Ureter (tissue), 1 donor: Measurements from ENCODE around the gene SPART. TPM values are rescaled to one million over a fixed set of nuclear protein-coding genes. Genes with fewer than 3 reads are reported as not detected.
"Not testable (repeated sequence)": the region's sequence is repeated elsewhere in the genome, so short reads cannot be mapped to it uniquely, and the experiment has no call there.

Source experiments
- DNase-seq: peaks from one replicate; pipeline ENCODE4 v3.0.0-alpha.2; 2020; ENCODE audit warnings: low spot score
- total RNA-seq: library from RNA; stranded (reverse); gene quantifications from one replicate; pipeline ENCODE4 v1.2.4, GENCODE V29; 2023
- donor health status: DM: yes; HTN: yes; CAD: no.

Gene SPART
- total RNA-seq, 1 donor from 2014 or later: 89.2 TPM

DNA sequence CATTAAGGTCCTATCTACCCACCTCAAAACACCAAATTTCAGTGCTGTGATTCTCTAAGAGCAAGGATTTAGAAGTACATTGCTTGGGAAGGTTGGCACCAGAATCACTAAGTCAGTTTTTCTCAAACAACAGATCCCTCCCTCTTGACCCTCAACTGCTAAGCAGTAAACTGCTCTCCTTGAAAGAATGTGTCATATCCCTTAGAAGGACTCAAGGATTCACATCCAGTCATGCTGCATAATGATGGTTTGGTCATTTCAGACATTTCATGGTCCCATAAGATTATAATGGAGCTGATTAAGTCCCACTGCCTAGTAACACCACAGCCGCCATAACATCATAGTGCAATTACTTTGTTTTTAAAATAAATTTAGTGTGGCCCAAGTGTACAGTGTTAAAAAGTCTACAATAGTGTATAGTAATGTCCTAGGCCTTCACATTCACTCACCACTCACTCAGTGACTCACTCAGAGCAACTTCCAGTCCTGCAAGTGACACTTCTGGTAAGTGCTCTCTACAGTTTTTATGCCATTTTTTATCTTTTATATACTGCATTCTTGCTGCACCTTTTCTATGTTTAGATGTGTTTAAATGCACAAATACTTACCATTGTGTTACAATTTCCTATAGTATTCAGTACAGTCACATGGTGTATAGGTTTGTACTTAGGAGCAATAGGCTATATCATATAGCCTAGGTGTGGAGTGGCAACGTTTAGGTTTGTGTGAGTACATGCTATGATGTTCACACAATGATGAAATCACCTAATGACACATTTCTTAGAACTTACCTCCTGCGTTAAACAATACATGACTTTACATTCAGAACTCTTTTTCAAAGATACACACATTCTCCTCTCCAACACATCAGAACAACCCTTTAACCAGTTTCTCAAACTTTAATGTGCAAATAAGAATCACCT lies 32.9 kb downstream of the SPART start:
- no peak for DNase-seq

DNA sequence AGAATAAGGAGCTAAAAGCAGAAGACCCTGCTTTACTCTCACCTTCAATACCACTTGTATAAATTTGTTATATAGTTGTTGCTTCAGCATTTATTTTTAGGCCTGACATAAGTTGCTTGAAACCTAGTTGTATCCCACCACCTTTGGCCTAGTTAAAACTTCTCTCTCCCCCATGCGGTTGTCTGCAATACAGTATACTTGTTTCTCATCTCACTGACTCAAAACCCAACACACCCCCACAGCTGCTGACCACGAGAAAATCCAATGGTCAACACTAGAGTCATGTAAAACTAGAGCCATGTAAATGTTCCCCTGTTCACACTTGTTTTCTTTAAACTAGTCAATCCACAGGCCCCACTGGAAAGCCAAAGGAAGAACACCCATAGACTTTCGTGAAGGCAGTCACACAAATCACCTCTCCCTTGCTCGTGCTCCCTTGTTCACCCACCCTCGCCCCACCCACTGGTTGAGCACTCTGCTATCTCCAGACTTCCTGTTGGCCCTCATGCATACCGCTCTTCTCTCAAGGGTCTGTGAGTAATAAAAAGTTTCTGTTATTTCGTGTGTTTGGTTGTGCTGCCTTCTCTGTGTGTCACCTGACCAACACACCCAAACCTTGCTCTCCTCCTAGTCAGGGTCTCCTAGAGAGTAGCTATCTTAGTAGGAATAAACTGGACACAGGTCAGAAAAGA lies 35.6 kb downstream of the SPART start:
- DNase-seq: no peak

DNA sequence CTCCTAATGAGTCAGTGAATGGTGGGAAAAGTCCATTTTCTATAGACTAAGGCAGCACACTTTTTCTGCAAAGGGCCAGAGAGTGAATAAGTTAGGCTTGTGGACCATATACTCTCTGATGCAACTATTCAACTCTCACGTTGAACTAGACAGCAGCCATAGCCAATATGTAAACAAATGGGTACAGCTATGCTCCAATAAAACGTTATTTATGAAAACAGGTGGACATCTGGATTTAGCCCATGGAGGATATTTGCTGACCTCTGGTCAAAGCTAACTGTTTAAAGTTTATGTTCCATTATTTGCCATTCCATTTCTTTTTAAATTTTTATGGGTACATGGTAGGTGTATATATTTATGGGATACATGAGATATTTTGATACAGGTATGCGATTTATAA lies 43.9 kb downstream of the SPART start:
- DNase-seq: no peak

DNA sequence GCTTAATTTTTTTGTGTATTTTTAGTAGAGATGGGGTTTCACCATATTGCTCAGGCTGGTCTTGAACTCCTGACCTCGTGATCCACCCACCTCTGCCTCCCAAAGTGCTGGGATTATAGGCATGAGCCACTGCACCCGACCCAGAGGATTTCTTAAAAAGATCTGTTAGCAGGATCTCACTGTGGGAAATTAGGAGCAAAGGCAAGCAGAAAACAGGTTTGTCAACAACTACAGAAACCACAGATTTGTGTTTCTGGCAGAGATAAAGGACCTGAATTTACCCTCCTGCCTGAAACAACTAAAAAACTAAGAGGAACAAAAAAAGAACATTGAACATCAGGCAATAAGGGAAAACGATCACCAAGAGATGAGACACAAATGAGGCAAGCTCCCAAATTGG lies 46.7 kb downstream of the SPART start:
- not testable (repeated sequence) for DNase-seq

DNA sequence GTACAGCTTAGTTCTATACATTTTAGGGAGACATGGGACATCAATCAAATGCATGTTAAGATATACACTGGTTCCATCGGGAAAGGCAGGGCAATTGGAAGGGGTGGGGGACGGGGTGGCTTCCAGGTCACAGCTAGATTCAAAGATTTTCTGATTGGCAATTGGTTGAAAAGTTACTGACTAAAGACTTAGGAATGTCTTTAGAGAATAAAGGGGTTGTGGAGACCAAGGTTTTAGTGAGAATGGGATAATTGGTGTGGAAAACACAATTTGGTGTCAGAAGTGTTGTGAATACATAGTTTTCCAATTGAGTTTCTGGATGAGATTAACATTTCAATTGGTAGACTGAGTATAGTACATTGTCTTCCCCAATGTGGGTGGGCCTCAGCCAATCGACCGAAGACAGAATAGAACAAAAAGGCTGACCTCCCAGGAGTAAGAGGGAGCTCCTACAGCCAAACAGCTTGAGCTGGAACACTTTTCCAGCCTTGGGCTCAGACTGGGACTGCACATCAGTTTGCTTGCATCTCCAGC lies 47.6 kb downstream of the SPART start:
- DNase-seq: no peak

DNA sequence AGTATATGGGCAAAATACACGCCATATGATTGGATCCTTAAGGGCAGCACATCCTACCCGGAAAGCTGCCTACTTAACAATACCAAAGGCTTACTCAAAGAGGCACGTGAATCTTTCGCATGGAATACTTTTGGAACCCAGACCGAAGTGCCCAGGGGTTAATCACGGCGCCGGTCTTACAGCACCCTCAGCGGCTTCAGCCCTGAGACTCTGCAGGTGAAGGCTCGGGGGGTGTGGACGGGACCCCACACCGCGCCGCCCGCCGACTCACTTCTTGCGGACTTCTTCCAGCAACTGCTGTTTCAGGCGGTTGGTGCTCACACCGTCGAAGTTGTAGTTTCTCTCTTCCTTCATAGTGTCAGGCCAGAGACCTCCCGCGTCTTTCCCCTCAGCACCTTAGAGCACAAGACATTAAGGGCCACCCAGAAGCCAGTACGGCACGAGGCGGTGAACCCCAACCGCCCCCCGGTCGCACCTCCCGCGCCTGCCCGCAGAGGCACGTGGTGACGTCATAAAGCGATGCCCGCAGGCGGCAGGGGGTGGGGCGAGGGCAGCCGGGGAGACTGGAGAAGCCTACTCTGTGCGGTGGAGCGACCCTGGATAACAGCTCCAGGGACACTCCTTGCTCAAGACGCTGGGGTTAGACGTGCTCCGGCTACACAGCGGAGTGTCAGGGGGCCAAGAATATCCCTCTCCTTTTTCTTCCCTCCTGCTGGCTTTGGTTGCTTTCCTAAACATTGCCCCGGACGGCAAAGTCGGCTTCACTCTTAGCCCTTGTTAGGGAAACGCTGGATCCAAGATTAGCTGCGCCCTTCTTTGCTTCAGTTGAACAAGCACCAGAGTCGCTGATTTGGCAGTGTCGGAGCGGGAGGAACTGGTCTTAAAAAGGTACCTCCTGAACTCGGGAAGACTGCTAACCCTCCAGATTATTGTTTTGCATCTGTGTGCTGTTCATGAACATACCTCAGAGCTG lies 48.5 kb downstream of the SPART start, which contains the start of gene CCDC169:
TSS of gene CCDC169 (minus strand) at position 449 of the 973 bp plus-strand sequence. CDS start at position 354, 95 bp downstream.
- DNase-seq: peak; percentile 77

DNA sequence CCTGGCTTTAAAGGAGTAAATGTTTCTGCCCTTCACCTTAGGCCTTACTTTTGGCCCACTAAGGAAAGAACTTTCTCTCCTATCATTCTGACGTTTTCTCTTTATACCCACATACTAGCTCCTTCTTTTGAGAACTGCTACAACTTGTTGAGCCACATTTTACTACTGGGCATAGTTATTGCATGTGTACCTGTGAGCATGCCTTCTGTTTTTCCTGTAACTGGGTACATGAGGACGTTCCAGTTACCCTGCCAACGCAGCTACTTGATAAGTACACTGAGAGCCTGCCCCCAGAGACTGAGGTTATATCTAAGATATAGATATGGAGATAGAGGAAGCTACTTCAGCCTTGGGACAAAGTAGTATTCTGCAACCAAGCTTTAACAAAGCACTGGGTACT lies 52.1 kb downstream of the SPART start:
- no peak for DNase-seq

DNA sequence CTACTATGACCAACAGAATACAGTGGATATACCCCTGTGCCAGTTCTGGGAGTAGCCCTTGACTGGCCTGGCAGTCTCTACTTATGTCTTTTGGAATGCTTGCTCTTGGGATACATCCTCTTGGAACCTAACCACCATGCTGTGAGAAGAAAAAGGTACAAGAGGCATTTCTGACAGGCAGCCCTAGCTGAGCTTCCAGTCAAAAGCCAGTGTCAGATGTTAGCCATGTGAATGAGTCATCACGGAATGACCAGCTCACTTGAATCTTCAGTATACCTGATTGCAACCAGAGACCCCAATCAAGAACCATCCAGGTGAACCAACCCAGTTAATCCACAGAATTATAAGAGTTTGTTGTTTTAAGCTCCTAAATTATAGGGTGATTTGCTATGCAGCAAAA lies 52.7 kb downstream of the SPART start:
- no peak for DNase-seq

DNA sequence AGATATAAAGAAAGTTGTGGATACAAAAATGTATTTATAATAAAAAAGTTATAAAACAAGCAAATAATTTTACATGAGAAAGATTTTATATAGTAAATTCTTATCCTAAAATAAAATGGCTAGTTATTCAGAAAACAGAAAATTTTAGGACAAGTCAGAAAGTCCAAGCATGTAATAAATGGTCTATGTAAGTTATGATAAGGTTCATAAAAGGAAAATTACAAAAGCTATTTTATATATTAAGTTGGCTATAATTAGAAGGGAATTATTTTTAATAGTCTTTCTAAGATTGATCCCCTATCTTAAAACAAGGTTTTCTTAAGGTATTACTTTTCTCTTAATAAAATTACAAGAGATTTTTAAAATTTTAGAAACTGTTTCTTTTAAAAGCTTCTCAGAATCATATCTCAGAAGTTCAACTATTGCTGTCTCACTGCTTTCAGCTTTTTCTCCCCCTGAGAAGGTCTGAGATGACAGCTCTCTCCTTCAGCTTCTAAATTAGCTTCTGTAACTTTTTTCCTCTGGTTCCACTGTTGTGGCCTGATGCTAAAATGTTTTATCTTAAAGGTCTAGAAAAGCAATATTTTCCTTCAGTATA lies 57.3 kb downstream of the SPART start:
- no peak for DNase-seq

DNA sequence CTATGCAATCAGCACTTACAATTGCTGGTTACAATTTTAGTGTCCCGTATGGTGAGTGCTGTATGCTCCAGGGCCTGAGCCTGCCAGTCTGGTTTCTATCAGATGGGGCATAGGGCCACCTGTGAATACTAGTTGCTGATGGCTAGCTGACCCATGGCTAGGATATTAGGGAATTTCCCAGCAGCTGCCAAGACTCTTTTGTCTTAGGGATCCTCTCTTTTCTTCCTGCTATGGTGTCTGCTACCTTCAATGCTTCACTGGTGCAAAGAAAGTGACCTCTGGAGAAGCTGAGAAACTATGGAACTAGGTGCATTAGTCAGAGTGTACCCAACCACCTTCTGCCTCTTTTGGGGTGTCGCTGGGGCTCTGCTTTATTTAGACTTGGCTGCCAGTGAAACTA lies 60.2 kb downstream of the SPART start:
- no peak for DNase-seq

DNA sequence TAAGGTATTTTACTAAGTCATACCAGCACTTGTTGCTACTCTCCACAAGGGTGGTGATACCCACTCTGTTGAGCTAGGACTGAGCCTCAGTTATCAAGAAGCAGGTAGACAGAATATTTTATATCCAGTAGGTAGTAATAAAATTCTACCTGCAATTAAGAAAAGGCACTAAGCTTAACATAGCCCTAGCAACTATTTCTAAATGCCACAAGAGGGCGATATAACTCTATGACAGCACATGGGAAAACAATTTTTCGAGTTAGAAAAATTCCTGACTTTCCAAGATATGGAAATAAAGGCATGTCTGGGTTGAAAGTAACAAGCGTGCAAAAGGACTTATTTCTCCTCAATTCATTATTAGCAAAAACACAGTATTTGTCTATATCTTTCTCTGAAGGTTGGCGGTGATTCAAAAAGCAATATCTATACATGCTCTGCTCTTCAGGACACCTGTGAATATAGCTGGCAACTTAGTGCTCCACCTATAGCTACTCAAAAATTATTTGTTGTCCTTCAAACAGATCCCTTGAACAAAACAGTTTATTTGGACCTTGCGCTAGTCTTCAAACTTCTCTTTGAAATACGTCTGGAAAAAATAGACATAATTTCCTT lies 63.3 kb downstream of the SPART start:
- DNase-seq: no peak

DNA sequence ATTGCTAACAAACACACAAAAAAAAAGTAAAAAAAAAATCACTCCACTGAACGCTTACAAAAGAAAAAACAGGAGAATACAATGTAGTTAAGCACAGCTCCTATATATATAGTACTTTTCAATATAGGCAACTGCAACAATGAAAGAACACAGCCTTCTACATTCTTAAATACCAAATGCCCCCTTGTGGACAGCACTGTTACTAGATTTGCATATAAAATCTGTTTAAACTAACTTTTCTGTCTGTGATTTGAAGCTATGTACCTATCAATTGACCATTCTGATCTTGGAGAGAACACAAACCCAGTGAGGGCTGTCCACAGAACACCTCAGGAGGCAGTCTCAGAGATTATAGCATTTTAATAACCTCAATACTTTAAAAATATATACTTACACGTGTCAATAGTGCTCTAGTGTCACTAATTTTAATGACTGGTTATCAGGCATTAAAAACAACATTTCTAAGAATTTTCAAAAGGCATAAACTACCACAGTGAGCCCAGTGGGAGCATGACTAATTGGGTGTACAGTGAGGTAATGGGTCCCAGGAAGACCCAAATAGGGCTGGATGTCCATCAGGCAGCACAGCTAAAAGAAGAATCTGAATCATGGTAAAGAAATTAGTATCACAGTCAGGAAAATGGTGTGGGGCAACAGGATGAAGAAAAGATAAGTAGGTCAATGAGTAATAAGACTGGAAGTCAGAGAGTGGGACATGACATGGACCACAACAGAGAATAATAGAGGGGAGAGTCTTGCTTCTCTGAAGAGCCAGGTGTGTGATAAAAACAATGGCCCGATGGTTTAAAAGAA lies 70.8 kb downstream of the SPART start:
- DNase-seq: no peak

DNA sequence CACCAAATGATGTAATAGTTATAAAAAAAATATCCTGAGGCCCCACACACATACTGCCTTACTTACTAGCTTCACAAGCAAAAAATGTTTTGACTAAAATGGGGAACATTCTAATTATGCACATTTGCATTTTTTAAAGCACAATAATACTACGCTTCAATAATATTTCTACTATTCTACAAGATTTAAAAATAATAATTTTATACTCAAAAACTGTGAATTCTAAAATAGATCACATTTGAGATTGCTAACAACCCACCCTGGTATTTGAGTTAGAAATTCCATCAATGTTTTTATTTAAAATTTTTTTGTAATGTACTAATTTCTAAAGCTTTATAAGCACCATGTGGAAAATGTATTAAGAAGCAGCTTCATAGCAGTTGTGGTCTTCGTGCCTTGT lies 72.8 kb downstream of the SPART start:
- DNase-seq: no peak

DNA sequence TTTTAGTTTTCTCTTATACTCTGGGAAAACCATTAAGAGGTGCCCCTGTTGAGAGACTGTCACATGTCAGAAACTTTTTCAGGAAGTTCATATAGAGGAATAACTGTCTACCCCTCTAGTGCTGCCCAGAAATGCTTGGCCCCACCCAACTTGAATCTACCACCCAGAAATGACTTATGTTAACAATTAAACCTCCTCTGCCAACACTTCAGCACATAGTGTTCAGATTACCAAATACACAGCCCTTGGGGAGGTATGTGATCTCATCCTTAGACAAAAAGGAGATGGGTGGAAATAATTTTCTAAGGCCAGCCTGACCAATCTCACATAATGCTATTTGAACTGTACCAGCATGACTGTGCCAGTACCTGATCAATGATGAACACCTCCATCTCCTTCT lies 84.2 kb downstream of the SPART start:
- DNase-seq: no peak

DNA sequence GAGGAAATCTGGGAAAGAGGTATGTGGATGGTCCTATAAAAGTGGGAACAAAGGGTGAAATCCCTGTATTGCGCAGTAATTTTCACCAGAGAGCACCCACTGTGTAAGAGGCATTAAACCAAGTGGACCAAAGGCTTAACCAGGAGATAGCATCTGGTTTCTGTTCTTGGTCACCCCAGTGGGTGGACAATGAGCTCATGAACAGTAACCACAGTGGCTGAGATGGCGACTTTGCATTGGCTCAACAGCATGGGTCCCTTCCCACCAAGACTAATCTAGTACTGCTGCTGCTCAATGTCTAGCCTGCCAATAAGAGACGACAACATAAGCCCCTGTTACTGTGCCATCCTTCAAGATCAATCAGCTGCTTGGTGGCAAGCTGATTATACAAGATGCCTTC lies 85.2 kb downstream of the SPART start:
- no peak for DNase-seq

DNA sequence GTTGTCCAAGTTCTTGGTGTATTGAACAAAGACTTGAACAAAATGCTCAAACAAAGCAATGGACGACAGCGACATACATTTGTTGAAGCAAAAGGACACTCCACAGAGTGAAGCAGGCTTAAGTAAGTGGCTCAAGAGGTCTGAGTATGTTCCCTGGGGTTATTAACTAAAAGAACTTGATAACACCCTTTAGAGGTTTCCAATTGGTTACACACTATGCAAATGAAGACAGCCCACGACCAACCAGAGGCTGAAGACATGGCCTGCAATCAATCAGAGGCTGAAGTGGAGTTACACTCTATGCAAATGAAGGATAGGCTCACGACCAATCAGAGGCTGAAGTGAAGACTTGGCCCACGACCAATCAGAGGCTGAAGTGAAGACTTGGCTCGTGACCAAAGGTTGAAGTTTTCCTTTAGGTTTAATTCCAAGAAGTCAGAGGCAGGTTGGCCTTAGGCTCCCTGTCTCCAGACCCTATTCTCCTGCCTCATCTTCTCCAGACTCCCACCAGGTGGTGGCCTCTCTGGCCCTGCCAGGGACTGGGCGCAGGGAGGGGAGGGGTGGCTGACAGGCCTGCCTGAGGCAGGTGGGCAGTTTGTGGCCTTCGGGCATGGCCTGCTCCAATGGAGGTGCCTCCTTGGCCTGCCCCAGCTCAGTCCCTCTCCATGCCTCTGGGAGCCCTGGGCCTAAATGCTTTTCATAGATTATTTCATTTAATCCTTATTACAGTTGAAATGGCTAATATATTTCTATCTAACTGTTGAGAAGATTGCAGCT lies 86.6 kb downstream of the SPART start:
- DNase-seq: no peak

DNA sequence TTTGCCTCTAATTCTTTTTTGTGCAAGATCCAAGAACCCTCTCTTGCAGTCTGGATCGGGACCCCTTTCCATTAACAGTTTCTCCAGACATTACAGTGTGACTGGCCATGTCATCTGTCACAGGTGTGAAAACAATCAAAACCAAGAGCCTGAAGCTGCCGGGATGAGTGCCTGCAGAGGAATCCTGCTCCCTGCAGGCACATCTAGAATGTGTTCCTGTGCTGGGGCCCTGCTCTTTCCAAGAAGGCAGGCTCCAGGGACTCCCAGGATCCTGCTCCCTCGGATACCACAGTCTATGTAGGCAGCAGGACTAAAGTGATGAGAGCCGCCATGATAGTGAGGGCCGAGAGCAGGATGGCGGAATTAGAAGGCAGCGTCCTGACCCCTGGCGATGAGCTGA lies 87.4 kb downstream of the SPART start:
- DNase-seq: no peak
